ENCODE results near the gene PTBP3.

PTBP3 gene

GRCh38 chr9:112327718-112328450 is 5.5 kb downstream of the PTBP3 start:
- in situ Hi-C loops (cut with MboI; ENCODE audit: low pct_unique_long_range_greater_than_20kb, low sequenced_read_pairs): no loop called here

GRCh38 chr9:112326194-112326593 is 7.2 kb downstream of the PTBP3 start:
- in situ Hi-C loops (cut with MboI; ENCODE audit: low pct_unique_long_range_greater_than_20kb, low sequenced_read_pairs): no loop called here
- DNase-seq: no peak

More at GRCh38 chr9:112327718-112328450, 5.5 kb downstream of the PTBP3 start:
- no peak for DNase-seq

GRCh38 chr9:112325600-112325999 is 7.8 kb downstream of the PTBP3 start:
- DNase-seq: no peak
- in situ Hi-C loops (cut with MboI; ENCODE audit: low pct_unique_long_range_greater_than_20kb, low sequenced_read_pairs): no loop called here

- in situ Hi-C loops (cut with MboI; ENCODE audit: low pct_unique_long_range_greater_than_20kb, low sequenced_read_pairs): no loop called here
Measured at GRCh38 chr9:112325127-112325526, 8.3 kb downstream of the PTBP3 start.

GRCh38 chr9:112323378-112323854 is 10.0 kb downstream of the PTBP3 start:
- in situ Hi-C loops (cut with MboI; ENCODE audit: low pct_unique_long_range_greater_than_20kb, low sequenced_read_pairs): no loop called here

More at GRCh38 chr9:112325127-112325526, 8.3 kb downstream of the PTBP3 start:
- no peak for DNase-seq

GRCh38 chr9:112322701-112323377 is 10.6 kb downstream of the PTBP3 start:
- in situ Hi-C loops (cut with MboI; ENCODE audit: low pct_unique_long_range_greater_than_20kb, low sequenced_read_pairs): no loop called here
- no peak for DNase-seq

More at GRCh38 chr9:112323378-112323854, 10.0 kb downstream of the PTBP3 start:
- DNase-seq: no peak

- DNase-seq: no peak
- in situ Hi-C loops (cut with MboI; ENCODE audit: low pct_unique_long_range_greater_than_20kb, low sequenced_read_pairs): no loop called here
Measured at GRCh38 chr9:112316258-112316943, 17.0 kb downstream of the PTBP3 start.

GRCh38 chr9:112315331-112316257 is 17.8 kb downstream of the PTBP3 start:
- peak; percentile 30 for DNase-seq
- in situ Hi-C loops (cut with MboI; ENCODE audit: low pct_unique_long_range_greater_than_20kb, low sequenced_read_pairs): no loop called here

GRCh38 chr9:112312139-112312538 is 21.3 kb downstream of the PTBP3 start:
- in situ Hi-C loops (cut with MboI; ENCODE audit: low pct_unique_long_range_greater_than_20kb, low sequenced_read_pairs): no loop called here
- no peak for DNase-seq

- in situ Hi-C loops (cut with MboI; ENCODE audit: low pct_unique_long_range_greater_than_20kb, low sequenced_read_pairs): no loop called here
- DNase-seq: no peak
Measured at GRCh38 chr9:112311497-112311896, 21.9 kb downstream of the PTBP3 start.

GRCh38 chr9:112310826-112311225 is 22.6 kb downstream of the PTBP3 start:
- in situ Hi-C loops (cut with MboI; ENCODE audit: low pct_unique_long_range_greater_than_20kb, low sequenced_read_pairs): no loop called here
- DNase-seq: no peak

- in situ Hi-C loops (cut with MboI; ENCODE audit: low pct_unique_long_range_greater_than_20kb, low sequenced_read_pairs): no loop called here
- no peak for DNase-seq
Measured at GRCh38 chr9:112308588-112308987, 24.8 kb downstream of the PTBP3 start.

GRCh38 chr9:112301420-112301819 is 32.0 kb downstream of the PTBP3 start:
- in situ Hi-C loops (cut with MboI; ENCODE audit: low pct_unique_long_range_greater_than_20kb, low sequenced_read_pairs): no loop called here
- no peak for DNase-seq

GRCh38 chr9:112299514-112299913 is 33.9 kb downstream of the PTBP3 start:
- in situ Hi-C loops (cut with MboI; ENCODE audit: low pct_unique_long_range_greater_than_20kb, low sequenced_read_pairs): no loop called here
- DNase-seq: peak; percentile 55

GRCh38 chr9:112296929-112297328 is 36.5 kb downstream of the PTBP3 start:
- in situ Hi-C loops (cut with MboI; ENCODE audit: low pct_unique_long_range_greater_than_20kb, low sequenced_read_pairs): no loop called here
- DNase-seq: no peak

GRCh38 chr9:112295174-112295573 is 38.2 kb downstream of the PTBP3 start:
- in situ Hi-C loops (cut with MboI; ENCODE audit: low pct_unique_long_range_greater_than_20kb, low sequenced_read_pairs): no loop called here

GRCh38 chr9:112288029-112288428 is 45.4 kb downstream of the PTBP3 start:
- no peak for DNase-seq
- in situ Hi-C loops (cut with MboI; ENCODE audit: low pct_unique_long_range_greater_than_20kb, low sequenced_read_pairs): no loop called here

More at GRCh38 chr9:112295174-112295573, 38.2 kb downstream of the PTBP3 start:
- DNase-seq: no peak

GRCh38 chr9:112286926-112287325 is 46.5 kb downstream of the PTBP3 start:
- in situ Hi-C loops (cut with MboI; ENCODE audit: low pct_unique_long_range_greater_than_20kb, low sequenced_read_pairs): no loop called here
- no peak for DNase-seq

- in situ Hi-C loops (cut with MboI; ENCODE audit: low pct_unique_long_range_greater_than_20kb, low sequenced_read_pairs): no loop called here
- no peak for DNase-seq
Measured at GRCh38 chr9:112285056-112285455, 48.4 kb downstream of the PTBP3 start.

All from KBM-7 (cell line).